Astrocyte of the cerebellum (primary cell): ENCODE results near the gene KRT77.

Experiments
- DNase-seq: peaks from one replicate; pipeline ENCODE4 v3.0.0-alpha.2; 2011; ENCODE audit warnings: low read depth
- H3K4me3 ChIP-seq: 2 replicates; pipeline ENCODE4 v1.5.1; 2011; ENCODE audit warnings: mild to moderate bottlenecking, low read depth, low read length, moderate library complexity
- in situ Hi-C: cut with HindIII; loops from 2 replicates; pipeline ENCODE4 v1.10.0; 2017; ENCODE audit warnings: low sequenced_read_pairs
- TF ChIP-seq, protein P1 (sequence below): IDR thresholded peaks from 2 replicates; pipeline ENCODE4 v1.5.1; 2012; ENCODE audit warnings: low read length, low read depth, moderate library complexity, mild to moderate bottlenecking; ENCODE audit errors: missing control alignments

The KRT77 gene

DNA sequence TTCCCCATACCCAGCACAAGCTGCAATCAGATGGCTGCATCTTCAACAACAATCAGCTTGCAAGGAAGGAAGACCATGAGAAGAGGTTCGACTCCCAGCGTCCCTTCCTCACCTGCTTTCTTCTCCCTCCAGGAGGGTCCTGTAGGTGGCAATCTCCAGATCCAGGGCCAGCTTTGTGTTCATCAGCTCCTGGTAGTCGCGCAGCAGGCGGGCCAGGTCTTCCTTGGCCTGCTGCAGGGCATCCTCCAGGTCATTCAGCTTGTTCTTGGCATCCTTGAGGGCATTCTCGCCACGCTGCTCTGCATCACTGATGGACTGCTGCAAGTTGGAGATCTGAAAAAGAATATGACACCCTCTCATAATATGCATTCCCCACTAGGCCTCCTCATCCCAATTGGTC lies 27.2 kb downstream of the KRT77 start:
- DNase-seq = no peak
- TF ChIP-seq, protein P1, sequence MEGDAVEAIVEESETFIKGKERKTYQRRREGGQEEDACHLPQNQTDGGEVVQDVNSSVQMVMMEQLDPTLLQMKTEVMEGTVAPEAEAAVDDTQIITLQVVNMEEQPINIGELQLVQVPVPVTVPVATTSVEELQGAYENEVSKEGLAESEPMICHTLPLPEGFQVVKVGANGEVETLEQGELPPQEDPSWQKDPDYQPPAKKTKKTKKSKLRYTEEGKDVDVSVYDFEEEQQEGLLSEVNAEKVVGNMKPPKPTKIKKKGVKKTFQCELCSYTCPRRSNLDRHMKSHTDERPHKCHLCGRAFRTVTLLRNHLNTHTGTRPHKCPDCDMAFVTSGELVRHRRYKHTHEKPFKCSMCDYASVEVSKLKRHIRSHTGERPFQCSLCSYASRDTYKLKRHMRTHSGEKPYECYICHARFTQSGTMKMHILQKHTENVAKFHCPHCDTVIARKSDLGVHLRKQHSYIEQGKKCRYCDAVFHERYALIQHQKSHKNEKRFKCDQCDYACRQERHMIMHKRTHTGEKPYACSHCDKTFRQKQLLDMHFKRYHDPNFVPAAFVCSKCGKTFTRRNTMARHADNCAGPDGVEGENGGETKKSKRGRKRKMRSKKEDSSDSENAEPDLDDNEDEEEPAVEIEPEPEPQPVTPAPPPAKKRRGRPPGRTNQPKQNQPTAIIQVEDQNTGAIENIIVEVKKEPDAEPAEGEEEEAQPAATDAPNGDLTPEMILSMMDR = no peak
- in situ Hi-C loops = no loop called here
- no peak overlapping the region for H3K4me3 ChIP-seq

DNA sequence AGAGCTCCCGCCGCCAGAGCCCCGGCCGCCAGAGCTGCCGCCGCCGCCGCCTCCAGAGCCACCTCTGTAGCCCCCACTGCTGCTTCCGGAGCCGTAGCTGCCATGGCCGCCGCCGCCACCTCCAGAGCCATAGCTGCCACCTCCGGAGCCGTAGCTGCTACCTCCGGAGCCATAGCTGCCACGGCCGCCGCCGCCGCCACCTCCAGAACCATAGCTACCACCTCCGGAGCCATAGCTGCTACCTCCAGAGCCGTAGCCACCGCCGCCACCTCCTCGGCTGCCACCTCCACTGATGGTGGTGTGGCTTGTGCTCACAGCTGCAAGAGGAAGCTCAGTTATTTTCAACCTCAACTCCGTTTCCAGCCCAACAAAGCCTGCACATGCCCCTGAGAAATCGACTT lies 28.0 kb downstream of the KRT77 start:
- in situ Hi-C loops = no loop called here
- TF ChIP-seq, protein P1 = no peak
- no peak for DNase-seq
- no peak overlapping the region for H3K4me3 ChIP-seq

DNA sequence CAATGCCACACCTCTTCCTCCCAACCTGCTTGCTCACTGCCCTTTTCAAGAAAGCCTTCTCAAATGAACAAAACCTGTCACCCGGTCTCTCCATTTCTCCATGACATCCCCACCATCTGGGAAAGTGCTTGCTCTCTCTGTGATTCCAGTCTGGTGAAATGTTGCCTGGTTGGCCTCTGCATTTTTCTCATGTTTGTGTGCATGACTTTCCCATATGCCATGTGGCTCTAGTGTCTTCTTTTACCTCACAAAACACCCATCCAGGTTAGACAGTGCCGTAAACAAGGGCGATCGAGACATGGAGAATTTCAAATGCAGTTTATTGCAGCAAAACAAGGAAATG lies 28.9 kb downstream of the KRT77 start:
- TF ChIP-seq, protein P1 = no peak
- H3K4me3 ChIP-seq = no peak overlapping the region
- DNase-seq = no peak
- in situ Hi-C loops = no loop called here

DNA sequence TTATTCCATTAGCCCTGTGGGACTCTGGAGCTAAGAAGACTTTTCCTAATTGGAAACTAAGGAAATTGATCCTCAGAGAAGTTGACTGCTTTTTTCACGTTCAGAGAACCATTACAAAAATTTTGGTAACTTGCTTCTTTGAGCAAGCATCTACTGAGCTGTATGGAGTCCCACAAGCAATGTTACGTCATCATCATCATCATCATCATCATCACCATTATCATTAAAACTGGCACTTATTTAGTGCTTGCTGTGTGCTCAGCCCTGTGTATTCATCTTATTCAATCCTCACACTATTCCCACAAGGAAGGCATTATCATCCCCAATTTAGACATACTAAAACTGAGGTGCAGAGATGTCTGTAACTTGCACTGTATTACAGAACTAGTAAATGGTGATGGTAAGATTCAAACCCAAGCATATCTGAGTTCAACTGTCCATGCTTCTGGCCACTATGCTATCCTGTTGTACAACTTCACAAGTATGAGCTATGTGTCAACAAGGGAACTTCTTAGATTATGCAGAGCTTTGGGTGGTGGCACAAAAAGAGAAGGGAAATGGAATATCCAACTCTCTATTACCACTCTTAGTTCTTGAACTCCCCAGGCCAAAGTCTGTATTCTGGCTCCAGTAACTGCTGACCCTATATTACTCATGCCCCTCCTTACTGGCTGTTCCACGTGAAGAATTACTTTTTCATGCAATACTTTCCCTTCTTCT lies 29.5 kb downstream of the KRT77 start:
- DNase-seq = no peak

DNA sequence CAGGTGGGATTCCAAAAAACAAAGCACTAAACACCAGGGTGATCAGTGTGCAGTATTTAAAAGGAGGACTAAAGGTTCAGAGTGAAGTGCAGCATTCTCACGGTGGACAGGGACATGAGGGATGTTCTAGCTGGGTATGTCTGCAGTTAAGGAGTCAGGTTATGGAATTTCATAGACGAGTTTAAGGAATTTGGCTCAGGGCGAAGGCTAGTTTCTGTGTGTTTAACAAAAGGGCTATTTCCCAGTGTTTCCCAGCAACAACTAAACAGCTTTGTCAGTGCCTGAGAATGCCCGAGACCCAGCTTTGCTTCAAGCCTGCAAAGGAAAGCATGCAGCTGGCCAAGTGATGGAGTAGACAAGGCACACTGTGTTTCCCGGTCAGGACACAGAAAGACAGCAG lies 30.1 kb downstream of the KRT77 start:
- no peak for DNase-seq
- H3K4me3 ChIP-seq = no peak overlapping the region
- TF ChIP-seq, protein P1 = no peak
- in situ Hi-C loops = no loop called here

More for the DNA sequence above, 29.5 kb downstream of the KRT77 start:
- no peak overlapping the region for H3K4me3 ChIP-seq
- TF ChIP-seq, protein P1 = no peak
- in situ Hi-C loops = no loop called here

DNA sequence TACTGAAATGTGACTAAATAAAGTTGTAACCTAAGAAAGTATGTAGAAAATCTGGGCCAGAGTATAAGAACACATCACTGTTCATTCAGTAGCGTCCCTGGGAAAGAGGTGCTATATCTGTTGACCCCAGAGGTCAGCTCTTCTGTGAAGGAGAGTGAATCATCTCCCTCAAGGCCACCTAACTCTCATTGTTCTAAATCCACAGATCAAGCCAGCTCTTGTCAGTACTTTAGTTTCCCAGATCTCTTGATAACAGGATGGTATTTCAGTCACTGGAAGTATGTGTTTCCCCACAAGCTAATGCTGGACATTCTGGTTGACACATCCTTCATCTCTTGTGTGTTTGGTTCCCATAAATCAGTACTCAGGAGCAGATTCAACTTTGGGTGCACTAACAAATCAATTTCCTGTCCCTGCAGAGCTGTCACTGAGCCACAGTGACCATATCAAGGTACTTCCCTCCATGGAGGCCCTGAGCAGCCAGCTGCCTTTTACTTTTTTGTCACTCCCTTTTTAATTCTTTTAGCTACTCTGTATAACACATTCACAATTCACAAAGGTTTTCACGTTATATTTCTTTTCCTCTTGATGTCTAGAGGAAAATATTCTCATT lies 30.9 kb downstream of the KRT77 start:
- no peak overlapping the region for H3K4me3 ChIP-seq
- DNase-seq = no peak
- in situ Hi-C loops = no loop called here
- TF ChIP-seq, protein P1 = no peak
